Panc1 (cell line): ENCODE measurements around the gene CCBE1. TPM values are rescaled to one million over a fixed set of nuclear protein-coding genes. Genes with fewer than 3 reads are reported as not detected.

Experiments
- ATAC-seq: fragments of 200-7000 bp; cut with Tn5 transposase; 2 replicates; pipeline ENCODE4 v1.9.1; 2020; ENCODE audit warnings: mild to moderate bottlenecking, moderate library complexity
- BruUV-seq: library from RNA; stranded (reverse); fragments of 400-500 nt; replicated peaks from 2 replicates; lab custom pipeline; 2021; lab: Mats Ljungman, UMichigan
- CTCF ChIA-PET: fragments of 300-600 bp; sonication (Branson Sonifier 250); formaldehyde crosslinking; loops from one replicate; lab custom pipeline; 2022; ENCODE audit warnings: antibody characterized with exemption; lab: Charles Lee
- POLR2A ChIA-PET: fragments of 300-600 bp; sonication (Branson Sonifier 250); formaldehyde crosslinking; loops from one replicate; lab custom pipeline; 2022; ENCODE audit warnings: antibody characterized with exemption; lab: Charles Lee
- DNase-seq: peaks from one replicate; pipeline ENCODE4 v3.0.0-alpha.2; 2010; ENCODE audit warnings: low read depth, low spot score
- H3K27ac ChIP-seq: 2 replicates; pipeline ENCODE4 v1.5.1; 2011; ENCODE audit warnings: mild to moderate bottlenecking, low read length, inconsistent platforms
- H3K27me3 ChIP-seq: fragments of 200-500 bp; sonication (Bioruptor generic); 2 replicates; pipeline ENCODE4 v1.6.0; 2014; ENCODE audit warnings: low read length, inconsistent platforms; ENCODE audit not compliant: control insufficient read depth, insufficient read depth
- H3K36me3 ChIP-seq: fragments of 200-500 bp; sonication (Bioruptor generic); 2 replicates; pipeline ENCODE4 v1.5.1; 2014; ENCODE audit warnings: inconsistent platforms, mild to moderate bottlenecking, low read length, moderate library complexity; ENCODE audit not compliant: control insufficient read depth, insufficient read depth
- H3K4me1 ChIP-seq: 2 replicates; pipeline ENCODE4 v1.5.1; 2011; ENCODE audit warnings: inconsistent platforms, mild to moderate bottlenecking, low read length, moderate library complexity; ENCODE audit not compliant: control insufficient read depth, insufficient read depth
- H3K4me3 ChIP-seq, 2 experiments: 2 replicates each; pipeline ENCODE4 v1.5.1; 2011 to 2012; ENCODE audit warnings: low read depth in 2 of 2, low read length in 2 of 2, mild to moderate bottlenecking in 2 of 2, inconsistent platforms in 1 of 2, moderate library complexity in 1 of 2
- H3K9me3 ChIP-seq: fragments of 200-500 bp; sonication (Bioruptor generic); 2 replicates; pipeline ENCODE4 v1.5.1; 2014; ENCODE audit warnings: low read depth, mild to moderate bottlenecking, inconsistent platforms, low read length, moderate library complexity; ENCODE audit not compliant: control insufficient read depth, insufficient read depth
- POLR2AphosphoS5 ChIP-seq: IDR thresholded peaks from 2 replicates; pipeline ENCODE4 v1.6.1; 2012; ENCODE audit warnings: mild to moderate bottlenecking, low read depth, low read length, moderate library complexity
- SIN3A ChIP-seq: IDR thresholded peaks from 2 replicates; pipeline ENCODE4 v1.6.1; 2012; ENCODE audit warnings: low read depth, mild to moderate bottlenecking, low read length, moderate library complexity, borderline replicate concordance; ENCODE audit not compliant: insufficient read depth
- TCF7L2 ChIP-seq: IDR thresholded peaks from 2 replicates; pipeline ENCODE4 v1.6.1; 2011; ENCODE audit warnings: mild to moderate bottlenecking, low read depth, low read length, inconsistent platforms
- in situ Hi-C: cut with HindIII; loops from 2 replicates; pipeline ENCODE4 v1.10.0; 2016; ENCODE audit warnings: low sequenced_read_pairs, low pct_unique_long_range_greater_than_20kb
- intact Hi-C: fragments of 100-400 bp; cut with micrococcal nuclease; formaldehyde crosslinking; loops from one replicate; pipeline ENCODE4 v1.10.0; 2022; ENCODE audit not compliant: unreplicated experiment
- total RNA-seq: library from RNA; stranded (reverse); gene quantifications from one replicate; pipeline ENCODE4 v1.2.1, GENCODE V29; 2021; ENCODE audit not compliant: unreplicated experiment
- TF ChIP-seq, protein P1 (sequence below), 2 experiments: IDR thresholded peaks; 2 replicates each; pipeline ENCODE4 v1.6.1; 2011 to 2012; ENCODE audit warnings: low read depth in 2 of 2, control low read depth in 1 of 2, low read length in 1 of 2, mild to moderate bottlenecking in 1 of 2, moderate library complexity in 1 of 2; ENCODE audit not compliant: insufficient read depth in 1 of 2
- TF ChIP-seq, protein P2 (sequence below): fragments of 450-650 bp; IDR thresholded peaks from 2 replicates; pipeline ENCODE4 v1.5.1; 2017; ENCODE audit warnings: mild to moderate bottlenecking

CCBE1 gene
- total RNA-seq, 1 experiment from 2014 or later, result 0.13 TPM

DNA sequence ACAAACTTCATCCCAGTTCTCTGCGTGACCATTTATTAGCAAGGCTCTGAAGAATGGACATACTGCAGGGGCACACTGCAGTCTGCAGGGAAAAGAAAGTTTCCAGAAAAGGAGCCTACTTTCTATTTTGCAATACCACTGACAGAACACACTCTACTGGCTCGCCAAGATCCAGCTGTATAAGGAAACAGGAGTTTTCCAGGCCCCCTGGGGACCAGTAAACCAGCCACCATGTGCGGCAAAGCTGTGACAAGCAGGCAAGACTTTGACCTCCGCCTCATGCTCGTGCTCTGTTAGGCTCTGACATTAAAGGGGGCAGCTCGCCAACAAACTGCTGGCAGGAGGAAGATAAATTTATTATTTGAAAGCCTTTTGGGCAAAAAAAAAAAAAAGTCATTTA lies 67.3 kb downstream of the CCBE1 start:
- no peaks in the 10 kb centered on the region for H3K9me3 ChIP-seq
- ChIA-PET POLR2A (interaction anchor here (0.6 kb wide), 1 partner anchor 40 kb away, joined by 4 read pairs; no protein-coding TSS in a partner anchor), CTCF (no interaction called here)
- no TSS peak for BruUV-seq
- H3K4me3 ChIP-seq, result no peak overlapping the region
- H3K36me3 ChIP-seq, result no peaks in the 10 kb centered on the region
- TF ChIP-seq POLR2AphosphoS5, result no peak
- TF ChIP-seq, protein P1, sequence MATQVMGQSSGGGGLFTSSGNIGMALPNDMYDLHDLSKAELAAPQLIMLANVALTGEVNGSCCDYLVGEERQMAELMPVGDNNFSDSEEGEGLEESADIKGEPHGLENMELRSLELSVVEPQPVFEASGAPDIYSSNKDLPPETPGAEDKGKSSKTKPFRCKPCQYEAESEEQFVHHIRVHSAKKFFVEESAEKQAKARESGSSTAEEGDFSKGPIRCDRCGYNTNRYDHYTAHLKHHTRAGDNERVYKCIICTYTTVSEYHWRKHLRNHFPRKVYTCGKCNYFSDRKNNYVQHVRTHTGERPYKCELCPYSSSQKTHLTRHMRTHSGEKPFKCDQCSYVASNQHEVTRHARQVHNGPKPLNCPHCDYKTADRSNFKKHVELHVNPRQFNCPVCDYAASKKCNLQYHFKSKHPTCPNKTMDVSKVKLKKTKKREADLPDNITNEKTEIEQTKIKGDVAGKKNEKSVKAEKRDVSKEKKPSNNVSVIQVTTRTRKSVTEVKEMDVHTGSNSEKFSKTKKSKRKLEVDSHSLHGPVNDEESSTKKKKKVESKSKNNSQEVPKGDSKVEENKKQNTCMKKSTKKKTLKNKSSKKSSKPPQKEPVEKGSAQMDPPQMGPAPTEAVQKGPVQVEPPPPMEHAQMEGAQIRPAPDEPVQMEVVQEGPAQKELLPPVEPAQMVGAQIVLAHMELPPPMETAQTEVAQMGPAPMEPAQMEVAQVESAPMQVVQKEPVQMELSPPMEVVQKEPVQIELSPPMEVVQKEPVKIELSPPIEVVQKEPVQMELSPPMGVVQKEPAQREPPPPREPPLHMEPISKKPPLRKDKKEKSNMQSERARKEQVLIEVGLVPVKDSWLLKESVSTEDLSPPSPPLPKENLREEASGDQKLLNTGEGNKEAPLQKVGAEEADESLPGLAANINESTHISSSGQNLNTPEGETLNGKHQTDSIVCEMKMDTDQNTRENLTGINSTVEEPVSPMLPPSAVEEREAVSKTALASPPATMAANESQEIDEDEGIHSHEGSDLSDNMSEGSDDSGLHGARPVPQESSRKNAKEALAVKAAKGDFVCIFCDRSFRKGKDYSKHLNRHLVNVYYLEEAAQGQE (IDR thresholded peaks at IDR 0.05; ENCODE audit: insufficient read depth in 1 of 2, low read depth in 2 of 2, low read length in 1 of 2), result no peak
- TF ChIP-seq TCF7L2, result no peak
- TF ChIP-seq, protein P2, sequence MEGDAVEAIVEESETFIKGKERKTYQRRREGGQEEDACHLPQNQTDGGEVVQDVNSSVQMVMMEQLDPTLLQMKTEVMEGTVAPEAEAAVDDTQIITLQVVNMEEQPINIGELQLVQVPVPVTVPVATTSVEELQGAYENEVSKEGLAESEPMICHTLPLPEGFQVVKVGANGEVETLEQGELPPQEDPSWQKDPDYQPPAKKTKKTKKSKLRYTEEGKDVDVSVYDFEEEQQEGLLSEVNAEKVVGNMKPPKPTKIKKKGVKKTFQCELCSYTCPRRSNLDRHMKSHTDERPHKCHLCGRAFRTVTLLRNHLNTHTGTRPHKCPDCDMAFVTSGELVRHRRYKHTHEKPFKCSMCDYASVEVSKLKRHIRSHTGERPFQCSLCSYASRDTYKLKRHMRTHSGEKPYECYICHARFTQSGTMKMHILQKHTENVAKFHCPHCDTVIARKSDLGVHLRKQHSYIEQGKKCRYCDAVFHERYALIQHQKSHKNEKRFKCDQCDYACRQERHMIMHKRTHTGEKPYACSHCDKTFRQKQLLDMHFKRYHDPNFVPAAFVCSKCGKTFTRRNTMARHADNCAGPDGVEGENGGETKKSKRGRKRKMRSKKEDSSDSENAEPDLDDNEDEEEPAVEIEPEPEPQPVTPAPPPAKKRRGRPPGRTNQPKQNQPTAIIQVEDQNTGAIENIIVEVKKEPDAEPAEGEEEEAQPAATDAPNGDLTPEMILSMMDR, result no peak
- no peak for TF ChIP-seq SIN3A
- DNase-seq (no peak), ATAC-seq (no peak)
- no peaks in the 10 kb centered on the region for H3K27me3 ChIP-seq
- H3K4me1 ChIP-seq, result no peaks in the 10 kb centered on the region
- no peak overlapping the region for H3K27ac ChIP-seq
- intact Hi-C loops, result no loop called here
- in situ Hi-C loops, result no loop called here

DNA sequence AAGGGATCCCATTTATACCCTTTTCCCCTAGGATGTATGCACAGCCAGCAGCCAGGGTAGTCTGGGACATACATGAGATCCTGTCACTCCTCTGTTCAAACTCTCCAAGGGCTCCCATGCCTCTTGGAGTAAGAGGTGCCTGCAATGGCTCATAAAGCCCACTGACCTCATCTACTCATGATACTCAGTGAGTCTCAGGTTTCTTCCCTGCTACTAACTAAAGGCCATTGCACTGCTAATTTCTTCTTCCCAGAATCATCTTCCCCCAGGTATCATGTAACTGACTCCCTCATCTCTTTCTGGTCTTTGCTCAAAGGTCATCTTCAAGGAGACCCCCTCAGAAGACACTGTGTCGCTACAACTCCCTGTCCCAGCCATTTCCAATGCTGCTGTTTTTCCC lies 68.2 kb downstream of the CCBE1 start:
- TF ChIP-seq POLR2AphosphoS5, result no peak
- TF ChIP-seq, protein P2, result no peak
- no peak for TF ChIP-seq TCF7L2
- TF ChIP-seq, protein P1 (IDR thresholded peaks at IDR 0.05; ENCODE audit: insufficient read depth in 1 of 2, low read depth in 2 of 2, low read length in 1 of 2), result no peak
- no peak for TF ChIP-seq SIN3A
- intact Hi-C loops, result no loop called here
- no peak overlapping the region for H3K4me3 ChIP-seq
- no peaks in the 10 kb centered on the region for H3K27me3 ChIP-seq
- ATAC-seq (no peak), DNase-seq (no peak)
- BruUV-seq, result no TSS peak
- ChIA-PET CTCF (no interaction called here), POLR2A (no interaction called here)
- H3K4me1 ChIP-seq, result no peaks in the 10 kb centered on the region
- in situ Hi-C loops, result no loop called here
- H3K27ac ChIP-seq, result no peak overlapping the region
- no peaks in the 10 kb centered on the region for H3K36me3 ChIP-seq
- no peaks in the 10 kb centered on the region for H3K9me3 ChIP-seq
